Upper lobe of right lung (tissue), 1 donor: ENCODE results near the gene IL2RG. TPM values are rescaled to one million over a fixed set of nuclear protein-coding genes. Genes with fewer than 3 reads are reported as not detected.

Experiments
- ATAC-seq: fragments of 200-7000 bp; cut with Tn5 transposase; one replicate; pipeline ENCODE4 v1.9.1; 2020; ENCODE audit warnings: mild to moderate bottlenecking, moderate library complexity
- DNase-seq: peaks from one replicate; pipeline ENCODE4 v3.0.0-alpha.2; 2020
- H3K27ac ChIP-seq: fragments of 200-600 bp; one replicate; pipeline ENCODE4 v1.8.0; 2022
- H3K27me3 ChIP-seq: fragments of 200-600 bp; one replicate; pipeline ENCODE4 v1.8.0; 2022; ENCODE audit warnings: mild to moderate bottlenecking
- H3K36me3 ChIP-seq: fragments of 200-600 bp; one replicate; pipeline ENCODE4 v1.8.0; 2022
- H3K4me1 ChIP-seq: fragments of 200-600 bp; one replicate; pipeline ENCODE4 v1.8.0; 2022
- H3K4me3 ChIP-seq: fragments of 200-600 bp; one replicate; pipeline ENCODE4 v1.8.0; 2022; ENCODE audit warnings: mild to moderate bottlenecking
- H3K9me3 ChIP-seq: fragments of 200-600 bp; one replicate; pipeline ENCODE4 v1.8.0; 2022
- CTCF ChIP-seq: fragments of 200-600 bp; IDR thresholded peaks from one replicate; pipeline ENCODE4 v1.8.0; 2022; ENCODE audit warnings: antibody characterized with exemption
- intact Hi-C: fragments of 100-400 bp; cut with DNase I; formaldehyde crosslinking; loops from one replicate; pipeline ENCODE4 v1.11.0; 2022
- total RNA-seq: library from RNA; stranded (reverse); fragmentation: NEBNext Ultra II Directional; extraction: Animal tissue kit (Norgen Biotek cat#: 25700); gene quantifications from one replicate; pipeline ENCODE4 v1.2.1, GENCODE V29; 2021
- donor health status: DM: no; HTN: yes; CAD: no; lungs with severe emphysema.

IL2RG gene
- total RNA-seq, 1 donor from 2014 or later = 20.8 TPM

GRCh38 chrX:71107762-71108360 lies 3.5 kb downstream of the IL2RG start:
- Histone ChIP-seq H3K9me3 (no peaks in the 10 kb centered on the region), H3K36me3 (no peaks in the 10 kb centered on the region), H3K27ac (no peak overlapping the region), H3K27me3 (no peaks in the 10 kb centered on the region), H3K4me3 (no peak overlapping the region), H3K4me1 (no peaks in the 10 kb centered on the region)
- intact Hi-C loops = no loop called here
- TF ChIP-seq CTCF = no peak
- DNase-seq (no peak), ATAC-seq (peak; percentile 36)

- H3K36me3 ChIP-seq = no peaks in the 10 kb centered on the region
- H3K27ac ChIP-seq = no peak overlapping the region
- H3K4me1 ChIP-seq = no peaks in the 10 kb centered on the region
- intact Hi-C loops = no loop called here
- no peaks in the 10 kb centered on the region for H3K27me3 ChIP-seq
- no peak overlapping the region for H3K4me3 ChIP-seq
- no peaks in the 10 kb centered on the region for H3K9me3 ChIP-seq
- no peak for DNase-seq
- ATAC-seq = no peak
- TF ChIP-seq CTCF = no peak
Observed at GRCh38 chrX:71107245-71107644, 4.1 kb downstream of the IL2RG start.

GRCh38 chrX:71106427-71106826 lies 5.0 kb downstream of the IL2RG start, which contains the start of gene CXorf65:
TSS of gene CXorf65 (minus strand) at chrX:71106740. CDS start at chrX:71106556, 184 bp downstream.
- H3K27me3 ChIP-seq = no peaks in the 10 kb centered on the region
- intact Hi-C loops = no loop called here
- TF ChIP-seq CTCF = no peak
- no peak within 1 kb of the TSS for H3K27ac ChIP-seq
- no peaks in the 10 kb centered on the region for H3K9me3 ChIP-seq
- DNase-seq (no peak), ATAC-seq (no peak)
- H3K36me3 ChIP-seq = no peaks in the 10 kb centered on the region
- no peaks in the 10 kb centered on the region for H3K4me1 ChIP-seq
- no peak within 1 kb of the TSS for H3K4me3 ChIP-seq

GRCh38 chrX:71105628-71106027 lies 5.7 kb downstream of the IL2RG start:
- H3K27ac ChIP-seq = no peak overlapping the region
- H3K9me3 ChIP-seq = no peaks in the 10 kb centered on the region
- H3K36me3 ChIP-seq = no peaks in the 10 kb centered on the region
- DNase-seq (no peak), ATAC-seq (no peak)
- H3K4me1 ChIP-seq = no peaks in the 10 kb centered on the region
- no peaks in the 10 kb centered on the region for H3K27me3 ChIP-seq
- TF ChIP-seq CTCF = no peak
- intact Hi-C loops = no loop called here
- no peak overlapping the region for H3K4me3 ChIP-seq

- H3K9me3 ChIP-seq = no peaks in the 10 kb centered on the region
- H3K4me1 ChIP-seq = no peaks in the 10 kb centered on the region
- TF ChIP-seq CTCF = no peak
- H3K27ac ChIP-seq = peak overlapping the region; percentile 42
- ATAC-seq (peak; percentile 71), DNase-seq (no peak)
- no peaks in the 10 kb centered on the region for H3K36me3 ChIP-seq
- no peaks in the 10 kb centered on the region for H3K27me3 ChIP-seq
- no peak overlapping the region for H3K4me3 ChIP-seq
- intact Hi-C loops = no loop called here
Observed at GRCh38 chrX:71103110-71103983, 8.0 kb downstream of the IL2RG start.
